HepG2 (cell line): ENCODE data around the gene TBC1D14. TPM values are rescaled to one million over a fixed set of nuclear protein-coding genes. Genes with fewer than 3 reads are reported as not detected.

Experiments
- ATAC-seq: fragments of 200-7000 bp; cut with Tn5 transposase; 3 replicates; pipeline ENCODE4 v1.9.1; 2020; ENCODE audit warnings: mild to moderate bottlenecking, moderate library complexity
- BruUV-seq: library from RNA; stranded (reverse); fragments of 400-500 nt; replicated peaks from 2 replicates; lab custom pipeline; 2021; lab: Mats Ljungman, UMichigan
- CTCF ChIA-PET: fragments of 300-600 bp; formaldehyde crosslinking; extraction: SDS; loops from one replicate; lab custom pipeline; 2021; ENCODE audit warnings: low total read pairs, inconsistent platforms, low intra/inter-chr PET ratio; lab: Yijun Ruan, JAX
- POLR2A ChIA-PET: fragments of 350-600 bp; sonication (Branson Sonifier 250); formaldehyde crosslinking; loops from one replicate; lab custom pipeline; 2020; ENCODE audit warnings: antibody characterized with exemption, inconsistent platforms; lab: Yijun Ruan, JAX
- DNase-seq: peaks from one replicate; pipeline ENCODE4 v3.0.0-alpha.2; 2015; ENCODE audit warnings: low spot score
- FAIRE-seq: peaks from 3 replicates; lab custom pipeline; 2011; peaks lifted over from hg19 to GRCh38; lab: Jason Lieb, UNC
- H2AFZ ChIP-seq: one replicate; pipeline ENCODE4 v1.6.1; 2011; ENCODE audit warnings: low read length, inconsistent platforms
- H3K27ac ChIP-seq: fragments of 300-600 bp; 3 replicates; pipeline ENCODE4 v1.8.0; 2011; ENCODE audit warnings: mixed run types, mild to moderate bottlenecking, mixed read lengths, low read length, inconsistent platforms; ENCODE audit not compliant: insufficient read depth; ENCODE audit errors: extremely low read length
- H3K27me3 ChIP-seq, 2 experiments: fragments of 200-600 bp in 1 of 2; 2 replicates in 1 of 2; 3 replicates in 1 of 2; pipeline versions ENCODE4 v1.6.0 to v1.8.0; 2011; ENCODE audit warnings: low read length in 2 of 2, mild to moderate bottlenecking in 2 of 2, moderate library complexity in 2 of 2, inconsistent platforms in 1 of 2; ENCODE audit not compliant: insufficient read depth in 2 of 2, control insufficient read depth in 1 of 2
- H3K36me3 ChIP-seq, 2 experiments: fragments of 200-600 bp in 1 of 2; replicated peaks in 1 of 2; 2 replicates in 1 of 2; 3 replicates in 1 of 2; pipeline versions ENCODE4 v1.5.1 to v1.8.0; 2011; ENCODE audit warnings: low read length in 2 of 2, inconsistent platforms in 1 of 2; ENCODE audit not compliant: insufficient read depth in 2 of 2, control insufficient read depth in 1 of 2
- H3K4me1 ChIP-seq: 2 replicates; pipeline ENCODE4 v1.5.1; 2012; ENCODE audit warnings: low read length, inconsistent platforms; ENCODE audit not compliant: insufficient read depth
- H3K4me2 ChIP-seq: 2 replicates; pipeline ENCODE4 v1.6.0; 2011; ENCODE audit warnings: low read depth, low read length, inconsistent platforms
- H3K4me3 ChIP-seq, 3 experiments: fragments of 200-600 bp in 1 of 3; sonication (generic), shearing (Covaris generic) in 1 of 3; replicated peaks in 1 of 3; 2 replicates each; pipeline ENCODE4 v1.5.1; 2011 to 2016; ENCODE audit warnings: low read length in 3 of 3, inconsistent platforms in 2 of 3, low read depth in 2 of 3, mild to moderate bottlenecking in 2 of 3, control low read depth in 1 of 3, mixed read lengths in 1 of 3; ENCODE audit not compliant: insufficient read depth in 1 of 3
- H3K79me2 ChIP-seq: one replicate; pipeline ENCODE4 v1.6.1; 2011; ENCODE audit warnings: low read length, inconsistent platforms; ENCODE audit not compliant: insufficient read depth
- H3K9ac ChIP-seq: 2 replicates; pipeline ENCODE4 v1.6.0; 2011; ENCODE audit warnings: mild to moderate bottlenecking, low read depth, low read length, inconsistent platforms; ENCODE audit not compliant: insufficient read depth
- H3K9me3 ChIP-seq: 2 replicates; pipeline ENCODE4 v1.5.1; 2012; ENCODE audit warnings: mild to moderate bottlenecking, low read length
- H4K20me1 ChIP-seq: 2 replicates; pipeline ENCODE4 v1.6.0; 2011; ENCODE audit warnings: inconsistent platforms, mild to moderate bottlenecking, low read length, moderate library complexity; ENCODE audit not compliant: insufficient read depth
- CENPX ChIP-seq: sonication (generic); formaldehyde crosslinking; IDR thresholded peaks from 2 replicates; pipeline ENCODE4 v1.9.0; 2021; ENCODE audit warnings: mild to moderate bottlenecking, missing genetic modification reagents, moderate library complexity
- EED ChIP-seq: sonication (generic); formaldehyde crosslinking; IDR thresholded peaks from 2 replicates; pipeline ENCODE4 v1.5.0; 2020; ENCODE audit warnings: mild to moderate bottlenecking, missing genetic modification reagents
- GPN1 ChIP-seq: sonication (generic); formaldehyde crosslinking; IDR thresholded peaks from 2 replicates; pipeline ENCODE4 v1.5.1; 2020; ENCODE audit warnings: missing genetic modification reagents, borderline replicate concordance
- ISX ChIP-seq: sonication (generic); formaldehyde crosslinking; conservative IDR thresholded peaks from 2 replicates; pipeline ENCODE4 v1.5.0; 2020; ENCODE audit warnings: missing genetic modification reagents
- KAT7 ChIP-seq: IDR thresholded peaks from 2 replicates; pipeline ENCODE4 v1.6.1; 2018; ENCODE audit warnings: borderline replicate concordance, missing compliant biosample characterization
- NRL ChIP-seq: sonication (generic); formaldehyde crosslinking; IDR thresholded peaks from 2 replicates; pipeline ENCODE4 v1.5.0; 2020; ENCODE audit warnings: missing genetic modification reagents, mild to moderate bottlenecking, moderate library complexity, borderline replicate concordance
- PAWR ChIP-seq: sonication (generic); formaldehyde crosslinking; IDR thresholded peaks from 2 replicates; pipeline ENCODE4 v1.4.0; 2020; ENCODE audit warnings: missing genetic modification reagents, mild to moderate bottlenecking, borderline replicate concordance
- POLR2AphosphoS2 ChIP-seq: IDR thresholded peaks from 2 replicates; pipeline ENCODE4 v1.6.1; 2011; ENCODE audit warnings: low read depth, low read length, improper control_type of control experiment
- ZNF160 ChIP-seq: sonication (generic); formaldehyde crosslinking; IDR thresholded peaks from 2 replicates; pipeline ENCODE4 v1.8.0; 2022; ENCODE audit warnings: mild to moderate bottlenecking, inconsistent platforms, missing genetic modification reagents
- ZNF772 ChIP-seq: sonication (generic); formaldehyde crosslinking; IDR thresholded peaks from 2 replicates; pipeline ENCODE4 v1.5.0; 2020; ENCODE audit warnings: mild to moderate bottlenecking, missing genetic modification reagents
- WGBS: methylation state at CpG from one replicate; pipeline ENCODE4 v1.1.6; 2017; ENCODE audit warnings: low lambda C conversion rate; 5-methylcytosine and 5-hydroxymethylcytosine counted together
- in situ Hi-C: cut with HindIII; loops from 2 replicates; pipeline ENCODE4 v1.10.0; 2017; ENCODE audit warnings: low pct_unique_long_range_greater_than_20kb; ENCODE audit not compliant: extremely low pct_ligation_motif_present
- intact Hi-C: fragments of 100-400 bp; cut with micrococcal nuclease; formaldehyde crosslinking; loops from one replicate; pipeline ENCODE4 v1.10.0; 2022; ENCODE audit not compliant: unreplicated experiment
- polyA plus RNA-seq, 8 experiments: library from polyadenylated mRNA; depleted of rRNA in 3 of 8; stranded (reverse) in 7 of 8; unstranded in 1 of 8; fragments of >200 nt; fragmentation: Illumina TruSeq in 4 of 8; extraction: Trizol in 4 of 8; gene quantifications; 2 replicates each; pipeline versions ENCODE4 v1.2.1 to v1.2.3, GENCODE V29; 2011 to 2016; ENCODE audit warnings: low read depth in 4 of 8, missing spikeins in 1 of 8, mixed read lengths in 1 of 8; ENCODE audit not compliant: insufficient read depth in 1 of 8
- total RNA-seq, 5 experiments: library from RNA; depleted of rRNA; stranded (reverse); fragments of >200 nt; fragmentation: Illumina TruSeq; extraction: Trizol; gene quantifications; 2 replicates each; pipeline ENCODE4 v1.2.3, GENCODE V29; 2016; ENCODE audit warnings: low read depth in 1 of 5
- TF ChIP-seq, protein P1 (sequence below): sonication (generic); formaldehyde crosslinking; IDR thresholded peaks from 2 replicates; pipeline ENCODE4 v1.8.0; 2023; ENCODE audit warnings: mild to moderate bottlenecking, missing genetic modification reagents
- TF ChIP-seq, protein P2 (sequence below): sonication (generic); formaldehyde crosslinking; IDR thresholded peaks from 2 replicates; pipeline ENCODE4 v1.5.1; 2020; ENCODE audit warnings: mild to moderate bottlenecking, moderate library complexity, missing genetic modification reagents
- TF ChIP-seq, protein P3 (sequence below): sonication (generic); formaldehyde crosslinking; IDR thresholded peaks from 2 replicates; pipeline ENCODE4 v1.5.0; 2020; ENCODE audit warnings: mild to moderate bottlenecking, missing genetic modification reagents

Gene TBC1D14
- total and polyA plus RNA-seq, 2 of the 13 experiments (the other 11 are each of a cell fraction or from before 2014, with no cell fraction given), result 29.5 to 46.5 TPM

DNA sequence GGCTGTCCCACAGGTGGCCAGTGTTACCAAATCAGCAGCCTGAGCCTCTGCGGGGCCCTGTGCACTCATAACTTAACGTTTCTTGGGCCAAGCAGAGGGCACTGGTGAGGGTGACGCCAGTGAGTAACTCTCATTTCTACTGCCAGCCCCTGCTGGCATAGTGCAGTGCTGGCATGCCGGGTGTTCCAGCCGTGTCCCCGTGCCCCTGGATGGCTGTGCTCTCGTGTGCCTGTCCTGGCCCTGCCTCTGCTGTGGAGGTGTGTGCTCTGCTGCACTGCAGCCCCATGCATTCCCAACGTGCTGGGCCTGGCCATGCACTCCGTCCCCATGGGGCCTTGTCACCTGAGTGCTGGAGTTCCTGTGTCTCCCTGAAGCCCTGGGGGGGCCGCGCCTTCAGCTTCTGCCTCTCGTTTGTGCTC is 14.7 kb downstream of the TBC1D14 start:
- no peaks in the 10 kb centered on the region for H3K9me3 ChIP-seq
- H3K4me1 ChIP-seq, result peaks cover 87% of the 10 kb centered on the region
- 87% methylated on average over 11 of the region's 12 CpGs for WGBS
- POLR2A ChIA-PET, result no interaction called here
- no peak for DNase-seq
- no peak for ATAC-seq
- H2AFZ ChIP-seq, result no peak overlapping the region
- TF ChIP-seq ISX (CRISPR knock-in tag) (no peak), NRL (CRISPR knock-in tag) (no peak), ZNF160 (no peak), EED (CRISPR knock-in tag) (no peak), CENPX (CRISPR knock-in tag) (no peak)
- TF ChIP-seq, protein P1, sequence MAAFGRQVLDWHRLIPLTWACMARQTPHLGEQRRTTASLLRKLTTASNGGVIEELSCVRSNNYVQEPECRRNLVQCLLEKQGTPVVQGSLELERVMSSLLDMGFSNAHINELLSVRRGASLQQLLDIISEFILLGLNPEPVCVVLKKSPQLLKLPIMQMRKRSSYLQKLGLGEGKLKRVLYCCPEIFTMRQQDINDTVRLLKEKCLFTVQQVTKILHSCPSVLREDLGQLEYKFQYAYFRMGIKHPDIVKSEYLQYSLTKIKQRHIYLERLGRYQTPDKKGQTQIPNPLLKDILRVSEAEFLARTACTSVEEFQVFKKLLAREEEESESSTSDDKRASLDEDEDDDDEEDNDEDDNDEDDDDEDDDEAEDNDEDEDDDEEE (CRISPR knock-in tag), result no peak
- no peak overlapping the region for H3K4me2 ChIP-seq
- H3K4me3 ChIP-seq, result no peak overlapping the region
- FAIRE-seq, result no peak
- no peak overlapping the region for H3K9ac ChIP-seq
- H3K36me3 ChIP-seq, result peaks cover 15 to 38% of the 10 kb centered on the region in 2 experiments; a peak in 4 of 5 replicates
- no peaks in the 10 kb centered on the region for H3K27me3 ChIP-seq
- no TSS peak for BruUV-seq
- in situ Hi-C loops, result no loop called here
- CTCF ChIA-PET, result no interaction called here
- H3K79me2 ChIP-seq, result peaks cover 59% of the 10 kb centered on the region
- no peak overlapping the region for H3K27ac ChIP-seq
- intact Hi-C loops, result no loop called here
- H4K20me1 ChIP-seq, result peaks cover 49% of the 10 kb centered on the region

DNA sequence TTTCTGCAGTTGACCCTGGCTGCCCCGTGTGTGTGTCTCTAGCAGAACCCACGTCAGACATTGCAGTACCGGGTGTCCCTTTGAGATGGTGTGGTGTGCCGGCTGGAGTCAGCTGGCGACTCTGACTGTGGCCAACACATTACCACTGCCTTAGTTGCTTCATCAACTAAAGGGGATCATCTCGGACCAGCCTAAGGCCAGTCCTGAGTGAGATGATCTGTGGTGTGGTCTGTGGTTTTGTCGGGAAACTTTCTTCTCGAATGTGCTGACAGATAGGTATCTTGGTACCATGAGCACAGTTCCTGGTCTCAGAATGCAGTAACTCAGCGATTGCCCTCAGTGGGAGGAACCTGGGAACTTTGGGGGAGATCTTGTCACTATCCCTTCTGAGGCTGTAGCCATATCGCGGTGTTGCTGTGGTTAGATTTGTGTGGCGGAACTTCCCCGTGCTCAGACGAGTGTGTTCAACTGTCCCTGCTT is 15.8 kb downstream of the TBC1D14 start:
- CTCF ChIA-PET, result no interaction called here
- DNase-seq (no peak), FAIRE-seq (no peak), ATAC-seq (no peak)
- Histone ChIP-seq H3K36me3 (peaks cover 15 to 38% of the 10 kb centered on the region in 2 experiments; a peak in 4 of 5 replicates), H3K9me3 (no peaks in the 10 kb centered on the region), H3K27ac (no peak overlapping the region), H3K79me2 (peaks cover 63% of the 10 kb centered on the region), H3K4me3 (no peak overlapping the region), H3K4me2 (no peak overlapping the region), H3K4me1 (peaks cover 88% of the 10 kb centered on the region), H3K27me3 (no peaks in the 10 kb centered on the region), H2AFZ (no peak overlapping the region), H4K20me1 (peaks cover 49% of the 10 kb centered on the region), H3K9ac (no peak overlapping the region)
- BruUV-seq, result no TSS peak
- WGBS, result 97% methylated on average over 13 of the region's 14 CpGs
- in situ Hi-C loops, result no loop called here
- intact Hi-C loops, result loop anchor here (5.0 kb wide), 2 partner anchors 33 to 47 kb away; no protein-coding TSS in a partner anchor
- POLR2A ChIA-PET, result interaction anchor here (1.3 kb wide), 1 partner anchor 16 kb away, joined by 3 read pairs; no protein-coding TSS in a partner anchor
- TF ChIP-seq, protein P2, sequence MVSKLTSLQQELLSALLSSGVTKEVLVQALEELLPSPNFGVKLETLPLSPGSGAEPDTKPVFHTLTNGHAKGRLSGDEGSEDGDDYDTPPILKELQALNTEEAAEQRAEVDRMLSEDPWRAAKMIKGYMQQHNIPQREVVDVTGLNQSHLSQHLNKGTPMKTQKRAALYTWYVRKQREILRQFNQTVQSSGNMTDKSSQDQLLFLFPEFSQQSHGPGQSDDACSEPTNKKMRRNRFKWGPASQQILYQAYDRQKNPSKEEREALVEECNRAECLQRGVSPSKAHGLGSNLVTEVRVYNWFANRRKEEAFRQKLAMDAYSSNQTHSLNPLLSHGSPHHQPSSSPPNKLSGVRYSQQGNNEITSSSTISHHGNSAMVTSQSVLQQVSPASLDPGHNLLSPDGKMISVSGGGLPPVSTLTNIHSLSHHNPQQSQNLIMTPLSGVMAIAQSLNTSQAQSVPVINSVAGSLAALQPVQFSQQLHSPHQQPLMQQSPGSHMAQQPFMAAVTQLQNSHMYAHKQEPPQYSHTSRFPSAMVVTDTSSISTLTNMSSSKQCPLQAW (CRISPR knock-in tag), result no peak
- no peak for TF ChIP-seq GPN1 (CRISPR knock-in tag)
- TF ChIP-seq ZNF772 (CRISPR knock-in tag), result no peak
- no peak for TF ChIP-seq PAWR (CRISPR knock-in tag)
- TF ChIP-seq, protein P3, sequence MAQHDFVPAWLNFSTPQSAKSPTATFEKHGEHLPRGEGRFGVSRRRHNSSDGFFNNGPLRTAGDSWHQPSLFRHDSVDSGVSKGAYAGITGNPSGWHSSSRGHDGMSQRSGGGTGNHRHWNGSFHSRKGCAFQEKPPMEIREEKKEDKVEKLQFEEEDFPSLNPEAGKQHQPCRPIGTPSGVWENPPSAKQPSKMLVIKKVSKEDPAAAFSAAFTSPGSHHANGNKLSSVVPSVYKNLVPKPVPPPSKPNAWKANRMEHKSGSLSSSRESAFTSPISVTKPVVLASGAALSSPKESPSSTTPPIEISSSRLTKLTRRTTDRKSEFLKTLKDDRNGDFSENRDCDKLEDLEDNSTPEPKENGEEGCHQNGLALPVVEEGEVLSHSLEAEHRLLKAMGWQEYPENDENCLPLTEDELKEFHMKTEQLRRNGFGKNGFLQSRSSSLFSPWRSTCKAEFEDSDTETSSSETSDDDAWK (CRISPR knock-in tag), result no peak
- no peak for TF ChIP-seq POLR2AphosphoS2
- TF ChIP-seq KAT7 (CRISPR knock-in tag), result no peak
